22Rv1 (cell line): ENCODE results near the gene MEDAG.

Experiments used
- H3K27ac ChIP-seq: fragments of 450-650 bp; 2 replicates; pipeline ENCODE4 v1.5.1; 2017
- ZFX ChIP-seq: fragments of 450-650 bp; IDR thresholded peaks from 2 replicates; pipeline ENCODE4 v1.6.1; 2017; ENCODE audit warnings: antibody characterized with exemption, borderline replicate concordance
- TF ChIP-seq, protein P1 (sequence below): fragments of 450-650 bp; IDR thresholded peaks from 2 replicates; pipeline ENCODE4 v1.5.1; 2017; ENCODE audit warnings: mild to moderate bottlenecking

Gene MEDAG

DNA sequence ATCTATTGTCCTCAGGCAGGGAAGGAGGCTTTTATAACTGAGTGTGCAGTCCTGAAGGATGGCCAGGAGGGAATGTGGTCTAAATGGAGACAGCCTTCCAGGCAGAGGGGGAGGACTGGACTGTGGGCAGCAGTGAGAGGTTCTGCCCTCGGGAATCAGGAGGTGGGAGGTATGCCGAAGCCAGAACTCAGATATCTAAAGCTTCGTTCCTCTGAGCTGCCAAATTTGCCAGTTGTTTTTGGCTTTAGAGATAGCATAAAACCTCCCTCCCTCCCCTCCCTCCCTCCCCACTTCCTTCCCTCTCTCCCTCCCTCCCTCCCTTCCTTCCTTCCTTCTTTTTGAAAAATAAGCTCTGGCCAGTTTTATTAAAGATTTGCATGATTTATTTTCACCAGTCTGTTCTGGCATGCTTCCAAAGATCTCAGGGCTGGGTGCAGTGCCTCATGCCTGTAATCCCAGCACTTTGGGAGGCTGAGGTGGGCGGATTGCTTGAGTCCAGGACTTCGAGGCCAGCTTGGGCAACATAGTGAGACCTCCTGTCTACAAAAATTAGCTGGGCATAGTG, 2.4 kb downstream of the MEDAG start:
- H3K27ac ChIP-seq = no peak overlapping the region

DNA sequence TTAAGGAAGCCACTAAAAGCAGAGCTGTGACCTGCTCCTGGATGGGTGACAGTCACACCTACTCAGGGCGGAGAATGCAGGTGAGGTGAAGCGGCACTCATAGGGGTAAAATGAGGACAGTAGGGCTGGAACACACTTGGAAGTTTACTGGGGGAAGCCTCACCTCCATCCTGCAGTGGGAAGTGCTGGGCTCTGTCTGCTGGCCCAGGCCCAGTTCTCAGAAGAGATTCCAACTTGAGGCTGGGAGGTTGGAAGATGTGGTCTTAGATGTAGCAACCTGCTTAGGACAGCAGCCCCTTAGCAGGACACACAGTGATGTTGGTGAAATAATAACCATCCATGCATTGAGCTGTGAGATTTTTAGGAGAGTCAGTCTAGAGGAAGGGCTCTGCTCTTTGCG, 4.6 kb downstream of the MEDAG start:
- TF ChIP-seq, protein P1, sequence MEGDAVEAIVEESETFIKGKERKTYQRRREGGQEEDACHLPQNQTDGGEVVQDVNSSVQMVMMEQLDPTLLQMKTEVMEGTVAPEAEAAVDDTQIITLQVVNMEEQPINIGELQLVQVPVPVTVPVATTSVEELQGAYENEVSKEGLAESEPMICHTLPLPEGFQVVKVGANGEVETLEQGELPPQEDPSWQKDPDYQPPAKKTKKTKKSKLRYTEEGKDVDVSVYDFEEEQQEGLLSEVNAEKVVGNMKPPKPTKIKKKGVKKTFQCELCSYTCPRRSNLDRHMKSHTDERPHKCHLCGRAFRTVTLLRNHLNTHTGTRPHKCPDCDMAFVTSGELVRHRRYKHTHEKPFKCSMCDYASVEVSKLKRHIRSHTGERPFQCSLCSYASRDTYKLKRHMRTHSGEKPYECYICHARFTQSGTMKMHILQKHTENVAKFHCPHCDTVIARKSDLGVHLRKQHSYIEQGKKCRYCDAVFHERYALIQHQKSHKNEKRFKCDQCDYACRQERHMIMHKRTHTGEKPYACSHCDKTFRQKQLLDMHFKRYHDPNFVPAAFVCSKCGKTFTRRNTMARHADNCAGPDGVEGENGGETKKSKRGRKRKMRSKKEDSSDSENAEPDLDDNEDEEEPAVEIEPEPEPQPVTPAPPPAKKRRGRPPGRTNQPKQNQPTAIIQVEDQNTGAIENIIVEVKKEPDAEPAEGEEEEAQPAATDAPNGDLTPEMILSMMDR = no peak
- TF ChIP-seq ZFX = no peak
- H3K27ac ChIP-seq = no peak overlapping the region

More for the DNA sequence above, 2.4 kb downstream of the MEDAG start:
- TF ChIP-seq, protein P1 = no peak
- TF ChIP-seq ZFX = no peak

DNA sequence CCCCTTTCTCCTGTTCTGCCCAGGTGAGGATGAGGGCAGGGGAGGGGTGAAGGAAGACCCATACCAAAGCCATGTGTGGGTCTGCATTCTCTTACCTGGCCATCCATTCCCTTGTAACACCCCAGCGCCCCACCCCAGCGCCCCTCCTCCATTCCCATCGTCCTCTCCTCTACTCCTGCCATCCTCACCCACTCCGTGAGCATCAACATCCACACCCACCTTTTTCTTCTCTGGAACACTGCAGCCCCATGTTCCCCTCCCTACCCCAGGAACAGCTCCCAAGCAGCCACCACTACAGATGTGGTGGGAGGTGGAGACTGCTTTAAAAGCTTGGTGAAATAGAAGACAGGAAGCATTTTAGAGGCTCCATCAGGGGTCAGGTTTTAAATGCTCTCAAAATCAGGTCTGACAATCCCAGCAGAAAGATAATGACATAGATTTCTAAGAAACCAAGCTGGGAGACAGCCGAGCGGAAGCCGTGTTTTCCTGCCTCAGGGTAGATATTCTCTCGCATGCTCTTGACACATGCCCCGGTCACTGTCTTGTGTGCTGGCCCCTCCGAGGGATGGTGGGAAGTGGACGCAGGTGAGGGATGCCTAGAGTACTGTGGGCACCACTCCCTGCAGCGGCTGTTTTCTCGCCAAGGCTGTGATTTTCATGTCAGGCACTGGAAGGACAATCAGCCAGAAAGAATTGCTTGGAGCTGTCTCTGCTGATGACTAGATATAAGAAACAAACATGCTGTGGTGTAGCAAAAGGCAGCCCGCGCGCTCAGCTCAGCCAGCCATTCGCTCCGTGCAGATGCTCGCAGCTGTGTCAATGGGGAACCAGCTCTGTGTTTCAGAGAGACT, 9.8 kb downstream of the MEDAG start:
- H3K27ac ChIP-seq = no peak overlapping the region
- no peak for TF ChIP-seq ZFX
- TF ChIP-seq, protein P1 = no peak

DNA sequence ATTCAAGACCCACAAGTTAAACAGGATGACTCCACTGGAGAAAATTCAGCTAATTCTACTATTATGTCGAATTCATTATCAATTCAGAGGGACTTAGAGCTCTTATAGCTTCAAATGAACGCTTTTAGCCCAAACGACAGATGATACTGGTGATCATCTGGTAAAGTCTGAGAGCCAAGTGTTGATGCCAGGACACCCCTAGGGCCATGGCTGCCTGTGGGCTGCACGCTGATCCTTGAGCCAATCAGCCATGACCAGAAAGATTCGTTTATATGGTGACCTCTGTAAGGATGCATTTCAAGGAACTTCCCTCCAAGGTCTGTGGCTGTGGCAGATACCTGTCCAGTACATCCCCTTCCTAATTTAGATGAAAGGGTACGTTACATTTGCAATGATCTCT, 10.9 kb downstream of the MEDAG start:
- no peak overlapping the region for H3K27ac ChIP-seq
- TF ChIP-seq, protein P1 = no peak
- no peak for TF ChIP-seq ZFX

DNA sequence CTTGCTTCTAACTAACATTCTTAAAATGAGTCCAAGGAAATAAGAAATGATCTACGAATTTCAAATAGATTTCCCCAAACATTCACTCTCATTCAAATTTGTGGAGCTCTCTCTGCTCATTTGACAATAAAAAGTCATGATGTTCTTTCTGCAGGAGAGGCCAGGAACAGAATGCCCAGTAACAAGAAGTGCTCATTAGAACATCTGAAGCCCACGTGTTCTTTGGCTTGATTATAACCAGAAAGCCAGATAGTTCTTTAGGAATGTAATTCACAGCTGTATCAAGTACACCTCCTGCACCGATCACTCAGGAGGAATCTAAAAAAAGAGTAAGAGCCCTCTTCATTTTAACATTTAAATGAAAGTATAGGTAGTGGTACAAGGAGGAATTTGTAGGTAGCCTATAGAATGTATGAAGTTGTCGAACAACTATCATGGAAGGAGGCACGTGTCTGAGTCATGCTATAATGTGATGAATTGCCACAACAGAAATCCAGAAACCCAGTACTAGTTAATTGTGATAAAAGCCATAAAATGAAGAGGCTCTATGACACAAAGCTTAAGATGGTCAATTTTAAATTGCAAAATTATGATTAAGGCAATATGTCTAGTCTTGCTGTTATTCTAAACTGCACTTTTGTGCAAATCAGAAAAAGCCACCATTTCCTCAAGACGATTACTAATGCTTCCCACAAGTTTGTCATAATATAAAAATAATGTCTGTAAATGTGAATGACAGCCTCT, 12.8 kb downstream of the MEDAG start:
- TF ChIP-seq, protein P1 = no peak
- no peak for TF ChIP-seq ZFX
- no peak overlapping the region for H3K27ac ChIP-seq

DNA sequence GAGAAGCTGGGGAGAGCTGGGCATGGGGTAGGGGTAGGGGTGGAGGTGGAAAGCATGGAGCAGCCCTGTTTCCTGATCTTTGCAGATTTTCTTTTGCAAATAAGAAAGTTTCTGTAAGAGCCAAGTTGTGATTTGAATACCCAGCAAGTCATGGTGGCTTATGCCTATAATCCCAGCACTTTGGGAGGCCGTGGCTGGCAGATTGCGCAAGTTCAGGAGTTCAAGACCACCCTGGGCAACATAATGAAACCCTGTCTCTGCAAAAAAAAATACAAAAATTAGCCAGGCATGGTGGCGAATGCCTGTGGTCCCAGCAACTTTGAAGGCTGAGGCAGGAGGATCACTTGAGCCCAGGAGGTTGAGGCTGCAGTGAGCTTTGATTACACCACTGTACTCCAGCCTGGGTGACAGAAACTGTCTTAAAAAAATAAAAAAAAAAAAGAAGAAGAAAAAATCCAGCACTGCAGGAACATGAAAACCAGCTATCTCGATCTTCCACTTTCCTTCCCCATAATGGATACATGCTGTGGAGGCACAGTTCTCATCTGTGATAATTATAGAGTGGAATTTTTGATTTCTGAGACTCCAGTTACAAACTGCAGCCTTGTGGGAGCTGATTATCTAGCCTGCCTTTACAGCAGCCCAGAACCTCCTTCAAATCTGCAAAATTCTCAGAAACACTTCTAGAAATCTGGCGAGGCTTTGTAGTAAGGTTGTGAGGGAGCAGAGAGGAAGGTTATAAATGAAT, 14.3 kb downstream of the MEDAG start:
- no peak overlapping the region for H3K27ac ChIP-seq
- TF ChIP-seq, protein P1 = no peak
- no peak for TF ChIP-seq ZFX
